SK-N-MC (cell line): ENCODE results near the gene CRTC1.

Experiments used
- DNase-seq: peaks from one replicate; pipeline ENCODE4 v3.0.0-alpha.2; 2011; ENCODE audit warnings: low read depth, low spot score
- H3K27ac ChIP-seq: fragments of 200-600 bp; sonication (generic); 2 replicates; pipeline ENCODE4 v1.5.1; 2016; ENCODE audit warnings: mixed run types
- H3K36me3 ChIP-seq: fragments of 200-600 bp; sonication (generic); 2 replicates; pipeline ENCODE4 v1.6.1; 2017; ENCODE audit warnings: antibody characterized with exemption, low read length, mixed read lengths; ENCODE audit not compliant: insufficient read depth
- H3K4me3 ChIP-seq: fragments of 200-600 bp; sonication (generic); 2 replicates; pipeline ENCODE4 v1.5.1; 2016
- H3K9ac ChIP-seq: fragments of 200-600 bp; sonication (generic); 2 replicates; pipeline ENCODE4 v1.8.0; 2017; ENCODE audit warnings: mixed run types, mixed read lengths; ENCODE audit not compliant: insufficient read length
- H3K9me3 ChIP-seq: fragments of 200-600 bp; sonication (generic); 2 replicates; pipeline ENCODE4 v1.6.1; 2017; ENCODE audit warnings: low read depth, mild to moderate bottlenecking, antibody characterized with exemption, low read length, moderate library complexity, mixed read lengths
- EZH2 ChIP-seq: fragments of 200-600 bp; sonication (generic); IDR thresholded peaks from one replicate; pipeline ENCODE4 v1.6.1; 2017; ENCODE audit warnings: antibody characterized with exemption
- FOXP2 ChIP-seq: optimal IDR thresholded peaks from 2 replicates; pipeline ENCODE3; 2011; ENCODE audit warnings: mild to moderate bottlenecking, moderate library complexity; ENCODE audit not compliant: insufficient read depth; ENCODE audit errors: extremely low read length, control extremely low read depth
- POLR2AphosphoS5 ChIP-seq: IDR thresholded peaks from 2 replicates; pipeline ENCODE4 v1.6.1; 2012; ENCODE audit warnings: mild to moderate bottlenecking, low read depth, low read length, borderline replicate concordance

Gene CRTC1

GRCh38 chr19:18683109-18683957, at the start of gene CRTC1:
TSS of gene CRTC1 (plus strand) at chr19:18683680. CDS start at chr19:18683703, 23 bp downstream.
- Histone ChIP-seq H3K9me3 (no peaks in the 10 kb centered on the region), H3K27ac (peak within 1 kb of the TSS; percentile 74; the same call in 1 of the 2 replicates), H3K36me3 (no peaks in the 10 kb centered on the region), H3K9ac (peak within 1 kb of the TSS; percentile 90), H3K4me3 (peak within 1 kb of the TSS; percentile 98)
- TF ChIP-seq FOXP2 (no peak), POLR2AphosphoS5 (peak; percentile 88), EZH2 (no peak)
- no peak for DNase-seq

DNA sequence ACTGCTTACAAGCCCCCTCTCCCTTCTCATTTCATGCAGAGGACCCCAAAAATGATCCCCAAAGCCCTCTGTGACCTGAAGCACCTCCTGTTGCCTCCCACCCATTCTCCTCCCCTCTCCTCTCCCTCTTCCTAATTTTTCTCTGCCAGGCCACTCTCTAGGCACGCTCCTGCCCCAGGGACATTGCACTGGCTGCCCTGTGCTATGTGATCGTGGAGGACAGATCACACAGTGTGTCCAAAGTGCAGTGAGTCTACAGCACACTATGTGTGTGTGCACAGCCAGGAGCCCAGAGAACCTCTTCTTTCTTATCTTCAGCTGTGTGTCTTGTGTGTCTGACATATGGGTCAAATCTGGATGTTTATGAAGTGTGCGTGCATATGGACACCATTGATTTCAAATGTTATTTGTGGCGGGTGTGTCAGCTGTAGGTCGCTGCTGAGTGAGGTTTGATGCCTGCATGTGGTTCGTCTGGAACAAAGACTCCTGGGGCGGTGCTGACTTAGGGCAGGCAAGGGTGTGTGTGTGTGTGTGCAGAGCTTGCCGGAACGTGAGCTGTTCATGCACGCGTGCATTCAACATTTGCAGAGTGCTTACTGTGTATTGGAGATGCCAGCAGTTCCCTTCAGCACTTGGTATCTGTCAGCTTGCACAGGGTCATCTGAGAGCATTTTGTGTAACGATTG, 48.7 kb upstream of the CRTC1 start:
- Histone ChIP-seq H3K4me3 (no peak overlapping the region), H3K27ac (no peak overlapping the region), H3K9ac (no peak overlapping the region), H3K9me3 (no peaks in the 10 kb centered on the region), H3K36me3 (no peaks in the 10 kb centered on the region)
- TF ChIP-seq POLR2AphosphoS5 (no peak), FOXP2 (no peak), EZH2 (no peak)
- DNase-seq, result no peak

GRCh38 chr19:18635831-18636182, 47.7 kb upstream of the CRTC1 start:
- TF ChIP-seq EZH2 (no peak), POLR2AphosphoS5 (no peak), FOXP2 (no peak)
- Histone ChIP-seq H3K27ac (no peak overlapping the region), H3K36me3 (no peaks in the 10 kb centered on the region), H3K4me3 (peak overlapping the region; percentile 26; the same call in 1 of the 2 replicates), H3K9me3 (no peaks in the 10 kb centered on the region), H3K9ac (no peak overlapping the region)
- DNase-seq, result no peak

DNA sequence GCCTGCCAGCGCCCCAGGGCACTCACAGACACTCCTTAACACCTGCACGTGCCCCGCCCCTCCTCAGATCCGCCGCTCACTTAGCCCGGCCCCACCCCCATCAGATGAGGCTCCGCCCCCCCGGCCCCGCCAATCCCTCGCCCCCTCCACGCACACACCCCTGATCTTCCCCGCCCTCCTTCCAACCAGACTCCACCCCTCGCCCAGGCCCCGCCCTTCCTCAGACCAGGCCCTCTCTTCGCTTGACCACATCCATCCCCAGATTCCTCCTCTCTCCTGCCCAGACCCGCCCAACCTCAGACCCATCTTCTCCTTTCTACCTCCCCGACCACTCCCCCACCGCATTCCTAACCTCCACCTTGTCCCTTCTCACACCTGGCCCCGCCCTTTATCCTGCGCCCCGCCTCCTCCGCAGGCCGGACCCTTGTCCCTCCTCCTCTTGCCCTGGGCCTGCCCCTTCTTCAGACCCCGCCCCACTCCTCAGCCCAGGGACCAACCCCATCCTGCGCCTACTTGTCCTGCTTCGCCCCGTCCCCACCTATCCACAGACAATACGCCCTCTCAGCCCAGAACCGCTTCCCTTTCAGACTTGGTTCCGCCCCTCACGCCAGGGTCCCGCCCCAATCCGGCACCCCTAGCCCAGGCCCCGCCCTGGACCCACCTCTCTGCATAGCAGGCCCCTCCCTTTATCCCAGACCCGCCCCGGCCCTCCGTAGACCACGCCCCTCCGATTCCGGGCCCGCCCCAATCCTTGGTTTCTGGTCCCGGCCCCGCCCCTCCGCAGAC, 47.1 kb upstream of the CRTC1 start:
- Histone ChIP-seq H3K36me3 (no peaks in the 10 kb centered on the region), H3K9ac (no peak overlapping the region), H3K4me3 (peak overlapping the region; percentile 97), H3K27ac (peak overlapping the region; percentile 85; the same call in 1 of the 2 replicates), H3K9me3 (no peaks in the 10 kb centered on the region)
- peak; percentile 88 for DNase-seq
- TF ChIP-seq EZH2, result no peak
- no peak for TF ChIP-seq FOXP2
- TF ChIP-seq POLR2AphosphoS5, result no peak

DNA sequence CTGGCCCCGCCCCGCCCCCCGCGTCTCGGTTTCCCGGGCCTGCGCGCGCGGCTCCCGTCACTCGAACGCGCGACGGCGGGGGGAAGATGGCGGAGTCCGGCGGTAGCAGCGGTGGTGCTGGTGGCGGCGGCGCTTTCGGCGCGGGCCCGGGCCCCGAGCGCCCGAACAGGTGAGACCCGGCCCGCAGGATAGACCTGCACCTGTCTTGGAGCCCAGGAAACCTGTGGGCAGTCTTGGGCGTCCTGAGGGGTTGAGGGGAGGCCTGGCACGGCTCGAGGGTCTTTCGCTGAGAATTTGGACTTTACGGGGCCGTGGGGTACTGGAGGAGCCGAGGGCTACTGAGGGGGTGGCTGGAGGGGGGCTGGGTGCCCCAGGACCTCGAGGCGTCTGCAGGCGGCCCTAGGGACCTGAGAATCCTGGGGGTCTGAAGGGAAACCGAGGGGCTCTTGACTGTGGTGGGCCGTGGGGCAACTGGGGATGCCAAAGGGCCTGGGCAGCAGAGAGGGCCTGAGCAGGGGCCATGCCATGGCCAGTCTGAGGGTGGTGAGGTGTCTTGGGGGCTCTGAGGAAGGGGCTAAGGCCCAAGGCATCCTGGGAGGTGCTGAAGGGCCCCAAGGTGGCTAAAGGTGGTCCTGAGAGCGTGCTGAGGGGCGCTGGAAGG, 46.4 kb upstream of the CRTC1 start, which contains the start of gene KLHL26:
Gene KLHL26 (plus strand): TSS at position 60 of the 661 bp plus-strand sequence. CDS start 27 bp downstream, at position 87.
- Histone ChIP-seq H3K27ac (peak within 1 kb of the TSS; percentile 85; the same call in 1 of the 2 replicates), H3K36me3 (no peaks in the 10 kb centered on the region), H3K9me3 (no peaks in the 10 kb centered on the region), H3K4me3 (peak within 1 kb of the TSS; percentile 97), H3K9ac (peak within 1 kb of the TSS; percentile 96)
- no peak for DNase-seq
- TF ChIP-seq POLR2AphosphoS5 (peak; percentile 77; the same call in 1 of the 2 replicates), FOXP2 (no peak)

DNA sequence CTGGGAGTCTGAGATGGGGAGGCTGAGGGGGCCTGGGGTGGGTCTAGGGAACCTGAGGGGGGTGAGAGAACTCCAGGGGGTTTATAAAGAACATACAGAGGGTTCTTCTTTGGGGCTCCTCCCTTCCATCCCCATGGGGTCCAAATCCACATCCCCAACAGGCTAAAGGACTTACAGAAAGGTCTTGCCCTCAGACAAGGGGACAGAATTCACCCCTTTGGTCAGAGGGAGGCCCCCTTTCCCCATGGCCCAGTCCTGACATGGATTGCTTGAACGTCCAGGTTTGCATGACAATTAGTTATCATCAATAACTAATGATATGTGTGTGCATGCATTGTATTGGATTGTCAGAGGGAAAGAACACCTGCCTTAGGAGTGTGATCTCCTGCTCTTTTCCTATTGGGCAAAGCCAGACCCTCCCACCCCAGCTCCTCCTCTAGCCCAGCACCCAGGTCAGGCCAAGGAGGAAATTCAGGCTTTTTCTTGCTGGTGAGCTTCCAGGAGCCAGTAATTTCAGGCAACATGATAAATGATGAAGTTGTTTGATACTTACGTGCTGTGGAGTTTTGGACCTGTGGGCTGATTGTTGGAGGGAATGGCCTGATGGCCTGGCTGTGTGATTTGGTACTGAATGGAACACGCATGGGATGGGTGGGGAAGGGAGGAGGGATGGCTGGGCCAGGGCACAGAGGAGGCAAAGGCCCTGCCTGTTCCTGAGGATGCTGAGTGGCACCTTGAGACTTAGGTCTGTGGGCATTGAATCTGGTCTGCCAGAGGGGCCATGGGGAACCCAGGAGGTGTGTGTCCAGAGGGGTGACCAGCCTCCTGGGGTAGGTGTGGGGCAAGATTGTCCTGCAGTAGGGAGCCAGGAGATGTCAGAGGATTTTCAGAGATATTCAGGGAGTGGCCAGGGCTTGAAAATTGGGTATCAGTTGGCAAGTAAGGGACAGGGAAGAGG, 45.5 kb upstream of the CRTC1 start:
- H3K27ac ChIP-seq, result no peak overlapping the region
- no peak for DNase-seq
- H3K9me3 ChIP-seq, result no peaks in the 10 kb centered on the region
- H3K9ac ChIP-seq, result peak overlapping the region; percentile 96
- H3K4me3 ChIP-seq, result peak overlapping the region; percentile 97
- TF ChIP-seq FOXP2, result no peak
- TF ChIP-seq EZH2, result no peak
- TF ChIP-seq POLR2AphosphoS5, result no peak
- H3K36me3 ChIP-seq, result no peaks in the 10 kb centered on the region

DNA sequence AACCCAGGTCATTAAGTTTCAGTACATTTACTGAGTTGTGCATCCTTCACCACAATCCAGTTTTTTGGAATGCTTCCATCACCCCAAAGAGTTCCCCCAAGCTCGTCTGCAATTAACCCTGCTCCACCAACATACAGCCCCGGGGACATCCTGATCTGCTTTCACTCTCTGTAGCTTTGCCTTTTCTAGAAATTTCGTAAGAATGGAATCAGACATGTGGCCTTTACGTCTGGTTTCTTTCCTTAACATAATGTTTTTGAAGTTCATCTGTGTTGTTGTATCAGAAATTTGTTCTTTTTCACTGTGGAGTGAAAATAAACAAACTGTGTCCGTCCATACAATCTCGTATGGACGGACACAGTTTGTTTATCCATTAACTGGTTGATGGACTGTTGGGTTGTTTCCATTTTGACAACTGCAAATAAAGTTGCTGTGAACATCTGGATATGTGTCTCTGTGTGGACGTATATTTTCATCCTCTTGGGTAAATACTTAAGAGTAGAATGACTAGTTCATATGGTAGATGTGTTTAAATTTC, 43.7 kb upstream of the CRTC1 start:
- TF ChIP-seq POLR2AphosphoS5 (no peak), FOXP2 (no peak), EZH2 (no peak)
- DNase-seq, result no peak

More for the DNA sequence above, 43.7 kb upstream of the CRTC1 start:
- Histone ChIP-seq H3K36me3 (no peaks in the 10 kb centered on the region), H3K9ac (no peak overlapping the region), H3K27ac (no peak overlapping the region), H3K4me3 (no peak overlapping the region), H3K9me3 (no peaks in the 10 kb centered on the region)
